ENCODE results near the gene SEMA6B. TPM values are rescaled to one million over a fixed set of nuclear protein-coding genes. Genes with fewer than 3 reads are reported as not detected.

Gene SEMA6B
- total and polyA plus RNA-seq, 2 of the 4 experiments (the other 2 are of a cell fraction): 0.18 to 0.72 TPM

- intact Hi-C loops (cut with micrococcal nuclease): no loop called here
- no peak overlapping the region for H3K56ac ChIP-seq (ENCODE audit: extremely low read depth, insufficient read depth, low read length)
- no peak overlapping the region for H3K9ac ChIP-seq (ENCODE audit: low read depth, low read length)
- no TSS peak for BruUV-seq (replicated peaks)
- H3K27ac ChIP-seq (ENCODE audit: insufficient read depth, low read length): no peak overlapping the region
- H3K9me1 ChIP-seq (ENCODE audit: insufficient read depth, low read length): no peaks in the 10 kb centered on the region
- no peak overlapping the region for H2AK5ac ChIP-seq (ENCODE audit: low read depth, low read length)
- no peaks in the 10 kb centered on the region for H3K9me3 ChIP-seq (ENCODE audit: control insufficient read depth, insufficient read depth, low read length)
- no peak overlapping the region for H2BK20ac ChIP-seq (ENCODE audit: low read depth, low read length)
- H3K14ac ChIP-seq (replicated peaks; ENCODE audit: low read depth, low read length): no peak overlapping the region
- H4K8ac ChIP-seq (ENCODE audit: low read depth in 2 of 2, low read length in 2 of 2): no peak overlapping the region
- no peak overlapping the region for H3K18ac ChIP-seq (ENCODE audit: low read depth, low read length)
- no peak overlapping the region for H4K5ac ChIP-seq (ENCODE audit: low read depth, low read length)
- no peak overlapping the region for H3K4me2 ChIP-seq (ENCODE audit: low read depth, low read length)
- no peak overlapping the region for H2BK15ac ChIP-seq (ENCODE audit: low read depth, low read length)
- no peaks in the 10 kb centered on the region for H3K36me3 ChIP-seq (ENCODE audit: control insufficient read depth, insufficient read depth, low read length)
- H4K20me1 ChIP-seq (ENCODE audit: insufficient read depth, low read length): no peaks in the 10 kb centered on the region
- no peak overlapping the region for H2BK120ac ChIP-seq (ENCODE audit: low read depth, low read length)
- H3K23ac ChIP-seq (ENCODE audit: low read depth, low read length): no peak overlapping the region
- H4K91ac ChIP-seq (ENCODE audit: insufficient read depth, low read depth, low read length): no peak overlapping the region
- TF ChIP-seq MAZ (IDR thresholded peaks at IDR 0.05; ENCODE audit: borderline replicate concordance, low read depth, low read length) (no peak), CHD1 (IDR thresholded peaks at IDR 0.05; ENCODE audit: low read depth, low read length) (no peak), NFE2L2 (IDR thresholded peaks at IDR 0.05; ENCODE audit: low read depth, low read length) (no peak), RCOR1 (IDR thresholded peaks at IDR 0.05; ENCODE audit: insufficient replicate concordance, low read length) (no peak), RAD21 (IDR thresholded peaks at IDR 0.05; ENCODE audit: low read length) (no peak), CTCF (conservative IDR thresholded peaks at IDR 0.05; ENCODE audit: low read depth, low read length) (no peak), FOS (IDR thresholded peaks at IDR 0.05; ENCODE audit: low read depth, low read length) (no peak), MXI1 (IDR thresholded peaks at IDR 0.05; ENCODE audit: borderline replicate concordance, low read depth, low read length) (no peak), MAFK (IDR thresholded peaks at IDR 0.05; ENCODE audit: low read depth, low read length) (no peak), BHLHE40 (IDR thresholded peaks at IDR 0.05; ENCODE audit: low read depth, low read length) (no peak), CEBPB (IDR thresholded peaks at IDR 0.05; ENCODE audit: low read depth, low read length) (no peak), POLR2A (IDR thresholded peaks at IDR 0.05; ENCODE audit: low read depth, low read length) (no peak), SMC3 (IDR thresholded peaks at IDR 0.05; ENCODE audit: low read depth, low read length) (no peak)
- in situ Hi-C loops (cut with MboI; ENCODE audit: low sequenced_read_pairs): no loop called here
- H3K4me1 ChIP-seq (ENCODE audit: control insufficient read depth, insufficient read depth, low read length): peaks cover 3% of the 10 kb centered on the region; the same call in 1 of the 2 replicates
- no peak overlapping the region for H2AK9ac ChIP-seq (replicated peaks; ENCODE audit: low read depth, low read length, poor library complexity)
- H3K27me3 ChIP-seq (ENCODE audit: control insufficient read depth, insufficient read depth, low read length): peaks cover 43% of the 10 kb centered on the region
- dilution Hi-C loops (cut with HindIII; ENCODE audit: low sequenced_read_pairs, unreplicated experiment): no loop called here
- CTCF ChIA-PET: no interaction called here
- H3K79me1 ChIP-seq (ENCODE audit: low read depth in 1 of 2, low read length in 2 of 2): no peaks in the 10 kb centered on the region
- H3K4ac ChIP-seq (ENCODE audit: low read depth, low read length): no peak overlapping the region
- DNase-seq: no peak
- no peak overlapping the region for H2BK5ac ChIP-seq (ENCODE audit: low read depth, low read length, poor library complexity, severe bottlenecking)
- ATAC-seq (ENCODE audit: low read depth): no peak
- POLR2A ChIA-PET (ENCODE audit: unreplicated experiment): no interaction called here
- H2AFZ ChIP-seq (replicated peaks; ENCODE audit: low read length, poor library complexity): no peak overlapping the region
- WGBS, 2 experiments (ENCODE audit: extremely low coverage in 2 of 2, insufficient read length in 1 of 2): 100% methylated on average over 1 of the region's 1 CpG
- H3K4me3 ChIP-seq (ENCODE audit: insufficient read depth, low read depth, low read length): no peak overlapping the region
These were observed 43.4 kb upstream of the SEMA6B start for GRCh38 chr19:4602915-4603314.
